CD14-positive monocyte (primary cell): Measurements from ENCODE around the gene MCF2L2. TPM values are rescaled to one million over a fixed set of nuclear protein-coding genes. Genes with fewer than 3 reads are reported as not detected.

Experiments used
- DNase-seq, 3 donors: peaks; one replicate each; pipeline ENCODE4 v3.0.0-alpha.2; 2011 to 2022
- H2AFZ ChIP-seq: 2 replicates; pipeline ENCODE4 v1.6.0; 2012; ENCODE audit warnings: mild to moderate bottlenecking, low read depth, low read length, inconsistent platforms; ENCODE audit not compliant: insufficient read depth, poor library complexity, severe bottlenecking
- H3K27ac ChIP-seq, 2 donors: 1 replicate in 1 of 2; 2 replicates in 1 of 2; pipeline ENCODE4 v1.5.1; 2012 to 2013; ENCODE audit warnings: low read length in 2 of 2, control low read depth in 1 of 2, inconsistent platforms in 1 of 2, low read depth in 1 of 2, mild to moderate bottlenecking in 1 of 2
- H3K27me3 ChIP-seq, 2 donors: one replicate each; pipeline versions ENCODE4 v1.6.0 to v1.6.1; 2011 to 2013; ENCODE audit warnings: low read length in 2 of 2; ENCODE audit not compliant: control insufficient read depth in 2 of 2, insufficient read depth in 2 of 2
- H3K36me3 ChIP-seq, 2 donors: replicated peaks in 1 of 2; 1 replicate in 1 of 2; 2 replicates in 1 of 2; pipeline versions ENCODE4 v1.5.1 to v1.6.1; 2012 to 2013; ENCODE audit warnings: low read length in 2 of 2, control low read depth in 1 of 2, inconsistent platforms in 1 of 2, mild to moderate bottlenecking in 1 of 2; ENCODE audit not compliant: insufficient read depth in 2 of 2, control insufficient read depth in 1 of 2
- H3K4me1 ChIP-seq, 2 donors: 1 replicate in 1 of 2; 2 replicates in 1 of 2; pipeline versions ENCODE4 v1.5.1 to v1.6.1; 2012 to 2013; ENCODE audit warnings: low read length in 2 of 2, control low read depth in 1 of 2, inconsistent platforms in 1 of 2, mild to moderate bottlenecking in 1 of 2, moderate library complexity in 1 of 2; ENCODE audit not compliant: insufficient read depth in 2 of 2, control insufficient read depth in 1 of 2
- H3K4me2 ChIP-seq: replicated peaks from 2 replicates; pipeline ENCODE3; 2012; ENCODE audit warnings: low read length, moderate library complexity, mild to moderate bottlenecking; ENCODE audit not compliant: poor library complexity, severe bottlenecking; ENCODE audit errors: extremely low read depth
- H3K4me3 ChIP-seq, 3 experiments: fragments of 200-600 bp in 1 of 3; sonication (generic) in 1 of 3; replicated peaks in 1 of 3; 1 replicate in 2 of 3; 2 replicates in 1 of 3; pipeline ENCODE4 v1.5.1; 2011 to 2013; ENCODE audit warnings: low read length in 3 of 3, mild to moderate bottlenecking in 3 of 3, control low read depth in 2 of 3, low read depth in 2 of 3, inconsistent platforms in 1 of 3, moderate library complexity in 1 of 3
- H3K79me2 ChIP-seq: 2 replicates; pipeline ENCODE4 v1.6.0; 2012; ENCODE audit warnings: mild to moderate bottlenecking, control low read depth, inconsistent platforms, low read length, moderate library complexity; ENCODE audit not compliant: insufficient read depth
- H3K9ac ChIP-seq: 2 replicates; pipeline ENCODE4 v1.6.0; 2017; ENCODE audit warnings: low read length, mild to moderate bottlenecking; ENCODE audit not compliant: insufficient read depth, poor library complexity, severe bottlenecking
- H3K9me3 ChIP-seq, 2 donors: replicated peaks in 1 of 2; 1 replicate in 1 of 2; 2 replicates in 1 of 2; pipeline versions ENCODE4 v1.5.1 to v1.6.1; 2012 to 2013; ENCODE audit warnings: low read length in 2 of 2, control low read depth in 1 of 2; ENCODE audit not compliant: control insufficient read depth in 1 of 2, insufficient read depth in 1 of 2
- H4K20me1 ChIP-seq: 2 replicates; pipeline ENCODE4 v1.6.0; 2012; ENCODE audit warnings: mild to moderate bottlenecking, low read length, control low read depth, moderate library complexity; ENCODE audit not compliant: insufficient read depth
- H3K27ac Mint-ChIP-seq, 7 donors: one replicate each; pipeline ENCODE4 v1.8.0; 2020; ENCODE audit warnings: mild to moderate bottlenecking in 7 of 7, mixed read lengths in 7 of 7, moderate library complexity in 6 of 7, inconsistent platforms in 2 of 7
- H3K27me3 Mint-ChIP-seq, 3 donors: one replicate each; pipeline ENCODE4 v1.8.0; 2021 to 2022; ENCODE audit warnings: low read depth in 3 of 3, mild to moderate bottlenecking in 3 of 3, mixed read lengths in 3 of 3, moderate library complexity in 3 of 3, inconsistent platforms in 1 of 3
- H3K36me3 Mint-ChIP-seq, 2 donors: one replicate each; pipeline ENCODE4 v1.8.0; 2020; ENCODE audit warnings: mixed read lengths in 2 of 2, inconsistent platforms in 1 of 2, mild to moderate bottlenecking in 1 of 2
- H3K4me1 Mint-ChIP-seq: one replicate; pipeline ENCODE4 v1.8.0; 2020; ENCODE audit warnings: mild to moderate bottlenecking, mixed read lengths
- H3K4me3 Mint-ChIP-seq, 2 donors: one replicate each; pipeline ENCODE4 v1.8.0; 2020; ENCODE audit warnings: mild to moderate bottlenecking in 2 of 2, mixed read lengths in 2 of 2, moderate library complexity in 1 of 2
- H3K9me3 Mint-ChIP-seq, 7 donors: one replicate each; pipeline ENCODE4 v1.8.0; 2020 to 2022; ENCODE audit warnings: mixed read lengths in 7 of 7, mild to moderate bottlenecking in 6 of 7, moderate library complexity in 6 of 7, inconsistent platforms in 2 of 7
- WGBS: methylation state at CpG from one replicate; pipeline ENCODE4 v1.1.5; 2013; ENCODE audit warnings: missing lambda C conversion rate; ENCODE audit not compliant: insufficient coverage; 5-methylcytosine and 5-hydroxymethylcytosine counted together
- intact Hi-C, 2 donors: fragments of 100-400 bp; cut with micrococcal nuclease; formaldehyde crosslinking; loops; one replicate each; pipeline versions ENCODE4 v1.15.0 to v1.15.1; 2023
- polyA plus RNA-seq, 3 donors: library from polyadenylated mRNA; depleted of rRNA in 1 of 3; unstranded in 2 of 3; stranded (reverse) in 1 of 3; fragments of 300-500 nt in 2 of 3; fragments of >200 nt in 1 of 3; fragmentation: Illumina TruSeq in 2 of 3; gene quantifications; 1 replicate in 2 of 3; 2 replicates in 1 of 3; pipeline ENCODE4 v1.2.3, GENCODE V29; 2012 to 2021
- TF ChIP-seq, protein P1 (sequence below): fragments of 200-600 bp; IDR thresholded peaks from one replicate; pipeline ENCODE4 v1.8.0; 2022; ENCODE audit warnings: antibody characterized with exemption, mild to moderate bottlenecking

MCF2L2 gene
- polyA plus RNA-seq, 3 donors = 0.01 to 0.13 TPM; not detected in 1

DNA sequence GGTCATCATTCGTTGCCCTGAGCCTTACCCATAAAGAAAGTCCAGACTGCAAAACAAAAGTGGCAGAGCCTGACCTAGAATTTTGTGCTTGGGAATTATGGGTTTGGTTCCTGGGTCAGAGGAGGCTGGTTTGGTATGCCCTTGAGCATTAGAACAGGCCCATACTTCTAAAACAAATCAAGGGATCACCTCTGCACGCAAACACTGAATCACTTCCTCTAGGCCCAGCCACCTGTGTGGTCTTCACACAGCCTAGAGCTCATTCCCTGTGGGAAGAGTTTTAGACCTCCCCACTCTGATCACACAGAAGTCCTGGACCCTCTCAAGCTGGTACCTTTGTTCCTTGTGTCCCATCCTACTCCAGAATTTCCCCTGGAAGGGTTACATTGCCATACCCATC, 116.0 kb downstream of the MCF2L2 start:
- Mint-ChIP-seq H3K9me3 (no peaks in the 10 kb centered on the region), H3K4me1 (peaks cover 39% of the 10 kb centered on the region), H3K4me3 (no peak overlapping the region), H3K27me3 (peaks cover 2 to 4% (median 2%) of the 10 kb centered on the region in 3 donors), H3K27ac (peak overlapping the region in 5 of 7 donors; percentile 79 to 92 (median 88)), H3K36me3 (no peaks in the 10 kb centered on the region)
- no peaks in the 10 kb centered on the region for H3K9me3 ChIP-seq
- intact Hi-C loops = loop anchor here (5.0 kb wide), 1 partner anchor 55 kb away; no protein-coding TSS in a partner anchor
- no peak overlapping the region for H3K4me2 ChIP-seq
- H3K27ac ChIP-seq = peak overlapping the region in 1 of 2 donors; percentile 70
- H3K9ac ChIP-seq = no peak overlapping the region
- TF ChIP-seq, protein P1, sequence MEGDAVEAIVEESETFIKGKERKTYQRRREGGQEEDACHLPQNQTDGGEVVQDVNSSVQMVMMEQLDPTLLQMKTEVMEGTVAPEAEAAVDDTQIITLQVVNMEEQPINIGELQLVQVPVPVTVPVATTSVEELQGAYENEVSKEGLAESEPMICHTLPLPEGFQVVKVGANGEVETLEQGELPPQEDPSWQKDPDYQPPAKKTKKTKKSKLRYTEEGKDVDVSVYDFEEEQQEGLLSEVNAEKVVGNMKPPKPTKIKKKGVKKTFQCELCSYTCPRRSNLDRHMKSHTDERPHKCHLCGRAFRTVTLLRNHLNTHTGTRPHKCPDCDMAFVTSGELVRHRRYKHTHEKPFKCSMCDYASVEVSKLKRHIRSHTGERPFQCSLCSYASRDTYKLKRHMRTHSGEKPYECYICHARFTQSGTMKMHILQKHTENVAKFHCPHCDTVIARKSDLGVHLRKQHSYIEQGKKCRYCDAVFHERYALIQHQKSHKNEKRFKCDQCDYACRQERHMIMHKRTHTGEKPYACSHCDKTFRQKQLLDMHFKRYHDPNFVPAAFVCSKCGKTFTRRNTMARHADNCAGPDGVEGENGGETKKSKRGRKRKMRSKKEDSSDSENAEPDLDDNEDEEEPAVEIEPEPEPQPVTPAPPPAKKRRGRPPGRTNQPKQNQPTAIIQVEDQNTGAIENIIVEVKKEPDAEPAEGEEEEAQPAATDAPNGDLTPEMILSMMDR = no peak
- no peak for DNase-seq
- no peak overlapping the region for H2AFZ ChIP-seq
- no peaks in the 10 kb centered on the region for H4K20me1 ChIP-seq
- H3K4me1 ChIP-seq = peaks cover 33 to 35% of the 10 kb centered on the region in 2 donors
- H3K36me3 ChIP-seq = no peaks in the 10 kb centered on the region
- H3K4me3 ChIP-seq = no peak overlapping the region
- WGBS = no CpG with 5 or more reads among the region's 2 CpGs
- H3K79me2 ChIP-seq = no peaks in the 10 kb centered on the region
- H3K27me3 ChIP-seq = no peaks in the 10 kb centered on the region

DNA sequence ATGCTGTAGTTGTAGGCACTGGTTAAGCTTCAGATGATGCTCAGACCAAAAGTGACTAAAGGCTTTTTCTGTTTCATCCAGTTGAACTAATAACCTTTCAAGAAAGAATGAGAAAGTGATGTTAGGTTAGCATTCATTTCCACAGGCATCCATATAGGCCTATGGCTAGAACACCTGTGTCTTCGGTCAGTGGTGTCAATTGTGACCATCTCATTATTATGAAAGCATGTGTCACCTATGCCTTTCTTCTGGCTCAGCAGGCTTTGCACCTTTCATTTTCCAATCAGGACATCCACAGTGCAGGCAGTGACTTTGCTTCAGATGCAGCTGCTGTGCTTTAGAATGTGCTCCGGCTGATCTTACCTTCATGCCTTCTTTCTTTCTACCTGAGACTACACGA, 117.5 kb downstream of the MCF2L2 start:
- Histone ChIP-seq H3K4me2 (no peak overlapping the region), H3K36me3 (no peaks in the 10 kb centered on the region), H3K9ac (no peak overlapping the region), H3K4me3 (no peak overlapping the region), H3K79me2 (no peaks in the 10 kb centered on the region), H4K20me1 (no peaks in the 10 kb centered on the region), H2AFZ (no peak overlapping the region), H3K9me3 (no peaks in the 10 kb centered on the region), H3K4me1 (peaks cover 46 to 50% of the 10 kb centered on the region in 2 donors), H3K27ac (no peak overlapping the region), H3K27me3 (no peaks in the 10 kb centered on the region)
- Mint-ChIP-seq H3K27me3 (peaks cover 2 to 4% (median 2%) of the 10 kb centered on the region in 3 donors), H3K27ac (no peak overlapping the region), H3K4me1 (peaks cover 53% of the 10 kb centered on the region), H3K4me3 (no peak overlapping the region), H3K9me3 (no peaks in the 10 kb centered on the region), H3K36me3 (no peaks in the 10 kb centered on the region)
- TF ChIP-seq, protein P1 = no peak
- 100% methylated on average over 1 of the region's 3 CpGs for WGBS
- intact Hi-C loops = loop anchor here (5.0 kb wide), 1 partner anchor 56 kb away; no protein-coding TSS in a partner anchor
- DNase-seq = no peak
